ENCODE results near the gene PIK3R1. TPM values are rescaled to one million over a fixed set of nuclear protein-coding genes. Genes with fewer than 3 reads are reported as not detected.

The PIK3R1 gene
- total RNA-seq, result 87.4 TPM

DNA sequence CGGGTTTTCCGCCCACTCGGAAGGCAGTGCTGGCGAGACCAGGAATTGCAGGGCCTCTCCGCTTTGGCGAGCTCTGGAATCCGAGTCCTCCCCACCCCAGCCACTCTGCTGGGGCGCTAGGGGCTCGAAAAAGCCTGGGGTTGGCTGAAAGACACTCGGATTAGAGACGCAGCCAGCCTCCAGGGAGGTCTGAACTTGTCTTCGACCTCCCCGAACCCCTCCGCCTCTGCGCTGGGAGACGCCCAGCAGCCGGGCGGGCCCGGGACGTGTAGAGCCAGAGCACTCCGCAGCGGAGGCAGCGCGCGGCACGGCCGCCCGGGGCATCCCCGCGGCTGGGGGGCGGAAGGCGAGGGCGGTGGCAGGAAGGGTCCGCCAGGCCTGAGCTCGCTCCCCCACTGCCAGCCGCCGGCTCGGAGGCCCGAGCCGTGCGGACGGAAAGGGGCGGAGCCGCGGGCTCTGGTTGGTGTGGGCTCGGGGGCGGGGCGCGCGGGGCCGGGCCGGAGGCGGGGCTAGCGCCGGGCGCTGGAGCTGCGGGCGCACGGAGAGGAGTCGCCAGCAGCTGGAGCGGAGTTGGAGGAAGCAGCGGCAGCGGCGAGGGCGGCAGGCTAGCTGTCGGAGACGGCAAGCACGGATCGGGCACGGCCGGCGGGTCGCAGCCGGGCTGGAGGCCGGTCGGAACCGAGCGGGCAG is at the start of gene PIK3R1:
PIK3R1 (plus strand) TSS at position 549 of the 690 bp plus-strand sequence. CDS start 10,920 bp downstream, outside the sequence.

